ENCODE results near the gene BRD1. TPM values are rescaled to one million over a fixed set of nuclear protein-coding genes. Genes with fewer than 3 reads are reported as not detected.
"Not testable (repeated sequence)": the region's sequence is repeated elsewhere in the genome, so short reads cannot be mapped to it uniquely, and the experiment has no call there.

BRD1 gene
- total and polyA plus RNA-seq, 3 donors from 2014 or later, result 113 to 122 (median 114) TPM

- H3K4me3 ChIP-seq, result no peak overlapping the region
These were observed 3.3 kb downstream of the BRD1 start for GRCh38 chr22:49824185-49824925.

DNA sequence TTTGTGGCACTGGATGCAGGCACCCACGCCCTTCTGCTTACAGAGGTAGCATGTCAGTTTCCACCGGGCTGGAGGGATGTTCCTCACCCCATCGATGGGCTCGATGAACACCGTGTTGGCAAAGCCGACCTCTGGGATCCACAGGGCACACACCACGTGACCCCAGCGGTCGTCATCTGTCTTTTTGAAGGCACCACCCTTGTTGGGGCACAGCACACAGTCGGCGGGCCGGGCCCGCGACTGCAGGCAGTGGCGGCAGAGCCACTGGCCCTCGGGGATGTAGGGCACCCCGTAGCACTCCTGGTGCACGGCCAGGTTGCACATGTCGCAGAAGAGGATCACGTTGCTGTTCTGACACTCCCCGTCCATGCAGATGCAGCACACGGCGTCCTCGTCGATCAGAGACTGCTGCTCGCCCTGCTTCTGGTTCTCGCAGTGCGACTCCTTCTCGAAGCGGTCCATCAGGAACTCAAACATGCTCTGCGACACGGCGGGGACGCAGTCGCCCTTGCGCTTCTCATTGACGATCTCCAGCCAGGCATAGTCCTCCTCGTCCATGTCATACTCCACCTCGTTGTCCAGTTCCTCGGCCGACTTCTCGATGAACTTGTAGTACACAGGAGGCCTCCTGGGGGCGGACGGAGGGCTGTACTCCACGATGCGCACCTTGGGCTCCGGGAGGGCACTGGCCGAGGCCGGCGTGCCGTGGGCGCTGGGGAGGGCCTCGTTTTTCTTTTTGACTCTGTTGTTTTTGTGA is 4.2 kb downstream of the BRD1 start:
- WGBS, 2 donors, result 92 to 93% methylated on average over 40 to 53 of the region's 53 CpGs
- H3K27ac ChIP-seq, result no peak overlapping the region
- H3K9me3 ChIP-seq, result no peaks in the 10 kb centered on the region
- TF ChIP-seq POLR2A (IDR thresholded peaks at IDR 0.05), result no peak
- TF ChIP-seq CTCF (IDR thresholded peaks at IDR 0.05), result no peak
- no peaks in the 10 kb centered on the region for H3K27me3 ChIP-seq
- peaks cover 30% of the 10 kb centered on the region for H3K4me1 ChIP-seq
- H3K4me3 ChIP-seq, result no peak overlapping the region
- no peak for DNase-seq
- intact Hi-C loops (cut with DNase I; ENCODE audit: low total_unique reads), result no loop called here
- no peaks in the 10 kb centered on the region for H3K36me3 ChIP-seq (ENCODE audit: low read depth, missing control alignments)

More at GRCh38 chr22:49824185-49824925, 3.3 kb downstream of the BRD1 start:
- intact Hi-C loops (cut with DNase I; ENCODE audit: low total_unique reads), result no loop called here
- no peak for TF ChIP-seq POLR2A (IDR thresholded peaks at IDR 0.05)
- no peak for TF ChIP-seq CTCF (IDR thresholded peaks at IDR 0.05)
- Histone ChIP-seq H3K36me3 (ENCODE audit: low read depth, missing control alignments) (no peaks in the 10 kb centered on the region), H3K27me3 (no peaks in the 10 kb centered on the region), H3K4me1 (peaks cover 32% of the 10 kb centered on the region), H3K9me3 (no peaks in the 10 kb centered on the region), H3K27ac (no peak overlapping the region)
- WGBS, 2 donors, result 94 to 95% methylated on average over 14 to 16 of the region's 16 CpGs
- DNase-seq, result no peak

DNA sequence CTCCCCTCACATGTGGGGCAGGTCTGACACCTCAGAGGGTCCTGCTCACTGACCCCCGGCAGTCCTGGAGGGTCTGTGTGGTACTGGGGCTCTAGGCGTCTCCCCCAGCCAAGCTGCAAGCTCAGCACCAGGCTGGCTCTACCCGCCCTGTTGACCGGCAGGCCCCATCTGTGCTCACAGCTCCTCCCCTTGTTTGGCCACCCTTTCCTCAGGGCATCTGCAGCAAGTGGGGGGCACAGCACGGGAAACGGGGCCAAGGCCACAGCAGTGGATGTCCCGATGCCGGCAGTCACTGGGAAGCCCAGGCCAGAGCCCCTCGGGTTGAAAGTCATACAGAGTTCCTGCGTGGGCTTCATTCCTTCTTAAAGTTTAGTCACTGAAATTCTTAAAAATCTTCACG is 5.9 kb downstream of the BRD1 start:
- H3K27me3 ChIP-seq; H3K27ac ChIP-seq; intact Hi-C loops (cut with DNase I; ENCODE audit: low total_unique reads); DNase-seq; H3K9me3 ChIP-seq; H3K4me3 ChIP-seq; H3K36me3 ChIP-seq (ENCODE audit: low read depth, missing control alignments): not testable (repeated sequence)
- WGBS, 2 donors, result 74 to 75% methylated on average over 10 to 11 of the region's 11 CpGs
- peaks cover 24% of the 10 kb centered on the region for H3K4me1 ChIP-seq

DNA sequence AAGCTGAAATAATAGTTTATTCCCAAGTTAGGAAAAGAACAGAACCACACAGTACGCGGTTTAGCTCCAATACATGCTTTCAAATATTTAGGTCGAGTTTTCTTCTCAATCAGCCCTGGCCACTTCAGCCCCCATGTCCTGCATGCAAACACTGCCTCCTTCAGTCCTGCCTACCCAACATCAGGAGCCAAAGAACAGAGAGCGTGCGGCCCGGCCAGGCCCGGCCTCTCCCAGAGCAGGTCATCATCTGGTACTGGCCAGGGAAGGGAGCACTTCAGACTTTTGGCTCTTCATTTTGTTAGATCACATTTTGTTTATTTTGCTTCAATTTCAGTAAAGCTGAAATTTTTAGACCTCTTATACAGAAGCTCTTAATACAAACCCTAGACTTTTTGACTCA is 6.7 kb downstream of the BRD1 start:
- Histone ChIP-seq H3K36me3 (ENCODE audit: low read depth, missing control alignments) (no peaks in the 10 kb centered on the region), H3K4me3 (no peak overlapping the region), H3K4me1 (peaks cover 22% of the 10 kb centered on the region), H3K27ac (no peak overlapping the region), H3K9me3 (no peaks in the 10 kb centered on the region), H3K27me3 (no peaks in the 10 kb centered on the region)
- no peak for TF ChIP-seq POLR2A (IDR thresholded peaks at IDR 0.05)
- no peak for TF ChIP-seq CTCF (IDR thresholded peaks at IDR 0.05)
- DNase-seq, result peak; percentile 38
- intact Hi-C loops (cut with DNase I; ENCODE audit: low total_unique reads), result no loop called here
- 65 to 66% methylated on average over 7 of the region's 7 CpGs for WGBS, 2 donors

- no peak overlapping the region for H3K4me3 ChIP-seq
- peaks cover 6% of the 10 kb centered on the region for H3K4me1 ChIP-seq
- DNase-seq, result no peak
- no peaks in the 10 kb centered on the region for H3K27me3 ChIP-seq
- WGBS, 2 donors, result 68 to 88% methylated on average over 2 to 3 of the region's 3 CpGs
- no peak overlapping the region for H3K27ac ChIP-seq
- TF ChIP-seq CTCF (IDR thresholded peaks at IDR 0.05) (no peak), POLR2A (IDR thresholded peaks at IDR 0.05) (no peak)
- intact Hi-C loops (cut with DNase I; ENCODE audit: low total_unique reads), result no loop called here
- no peaks in the 10 kb centered on the region for H3K9me3 ChIP-seq
- no peaks in the 10 kb centered on the region for H3K36me3 ChIP-seq (ENCODE audit: low read depth, missing control alignments)
These were observed 10.3 kb downstream of the BRD1 start for GRCh38 chr22:49817359-49817758.
